SK-N-MC (cell line): ENCODE data around the gene NAT16.

Experiments used
- EZH2 ChIP-seq: fragments of 200-600 bp; sonication (generic); IDR thresholded peaks from one replicate; pipeline ENCODE4 v1.6.1; 2017; ENCODE audit warnings: antibody characterized with exemption
- FOXP2 ChIP-seq: optimal IDR thresholded peaks from 2 replicates; pipeline ENCODE3; 2011; ENCODE audit warnings: mild to moderate bottlenecking, moderate library complexity; ENCODE audit not compliant: insufficient read depth; ENCODE audit errors: extremely low read length, control extremely low read depth
- POLR2AphosphoS5 ChIP-seq: IDR thresholded peaks from 2 replicates; pipeline ENCODE4 v1.6.1; 2012; ENCODE audit warnings: mild to moderate bottlenecking, low read depth, low read length, borderline replicate concordance

- no peak for TF ChIP-seq EZH2
- no peak for TF ChIP-seq POLR2AphosphoS5
- TF ChIP-seq FOXP2, result no peak
Measured at GRCh38 chr7:101138213-101138870, 41.8 kb downstream of the NAT16 start.
